GM19043 (cell line): Measurements from ENCODE around the gene ZBTB7B.

Experiments
- ATAC-seq: cut with Tn5 transposase; IDR thresholded peaks from one replicate; pipeline ENCODE4 v1.9.1; 2021; ENCODE audit warnings: low read depth; ENCODE audit not compliant: unreplicated experiment

The ZBTB7B gene

GRCh38 chr1:155001675-155002463, 733 bp upstream of the ZBTB7B start:
- ATAC-seq: peak; percentile 51

GRCh38 chr1:155003227-155003765, 694 bp downstream of the ZBTB7B start:
- ATAC-seq: no peak

GRCh38 chr1:155003766-155004351, 1.3 kb downstream of the ZBTB7B start:
- no peak for ATAC-seq

GRCh38 chr1:155004352-155005075, 1.9 kb downstream of the ZBTB7B start:
- no peak for ATAC-seq

GRCh38 chr1:155005076-155006011, 2.7 kb downstream of the ZBTB7B start:
- ATAC-seq: no peak

- ATAC-seq: no peak
Measured at GRCh38 chr1:155006601-155007101, 4.0 kb downstream of the ZBTB7B start.

- ATAC-seq: no peak
Measured at GRCh38 chr1:155007251-155007828, 4.7 kb downstream of the ZBTB7B start.

- no peak for ATAC-seq
Measured at GRCh38 chr1:155008015-155008941, 5.7 kb downstream of the ZBTB7B start.

GRCh38 chr1:155009221-155009711, 6.7 kb downstream of the ZBTB7B start:
- no peak for ATAC-seq

- no peak for ATAC-seq
Measured at GRCh38 chr1:155009742-155010141, 7.1 kb downstream of the ZBTB7B start.

GRCh38 chr1:155010211-155010918, 7.8 kb downstream of the ZBTB7B start:
- no peak for ATAC-seq

- no peak for ATAC-seq
Measured at GRCh38 chr1:155011004-155011416, 8.4 kb downstream of the ZBTB7B start.

- no peak for ATAC-seq
Measured at GRCh38 chr1:155011437-155012025, 8.9 kb downstream of the ZBTB7B start.

- no peak for ATAC-seq
Measured at GRCh38 chr1:155012026-155012546, 9.5 kb downstream of the ZBTB7B start.

GRCh38 chr1:155012776-155013602, 10.4 kb downstream of the ZBTB7B start:
- no peak for ATAC-seq

- ATAC-seq: no peak
Measured at GRCh38 chr1:155013632-155014031, 11.0 kb downstream of the ZBTB7B start.
